Neural progenitor cell (in vitro differentiated cells): ENCODE data around the gene SHC2.

Source experiments
- CTCF ChIP-seq: fragments of 200-600 bp; sonication (generic); IDR thresholded peaks from 2 replicates; pipeline ENCODE4 v1.5.1; 2017; ENCODE audit warnings: antibody characterized with exemption, mild to moderate bottlenecking
- EZH2phosphoT487 ChIP-seq: fragments of 200-600 bp; sonication (generic); IDR thresholded peaks from 2 replicates; pipeline ENCODE4 v1.6.1; 2017; ENCODE audit warnings: antibody characterized with exemption

GRCh38 chr19:387777-388176 lies 73.1 kb downstream of the SHC2 start:
- TF ChIP-seq CTCF (no peak), EZH2phosphoT487 (no peak)
